Measurements from ENCODE around the gene SNW1.

Gene SNW1

GRCh38 chr14:77682158-77682553, 78.8 kb downstream of the SNW1 start:
- no peaks in the 10 kb centered on the region for H3K4me1 Mint-ChIP-seq
- peaks cover 19% of the 10 kb centered on the region for H3K36me3 Mint-ChIP-seq (ENCODE audit: insufficient read depth)
- H3K27ac Mint-ChIP-seq (ENCODE audit: low read depth), result no peak overlapping the region
- no peak overlapping the region for H3K4me3 Mint-ChIP-seq
- ATAC-seq (replicated peaks; ENCODE audit: extremely low read depth, poor library complexity, severe bottlenecking) (no peak), DNase-seq (ENCODE audit: low spot score in 2 of 2) (no peak)
- H3K27me3 Mint-ChIP-seq, result no peaks in the 10 kb centered on the region
- no peaks in the 10 kb centered on the region for H3K9me3 Mint-ChIP-seq

GRCh38 chr14:77681196-77682157, 79.5 kb downstream of the SNW1 start:
- Mint-ChIP-seq H3K27me3 (no peaks in the 10 kb centered on the region), H3K4me1 (no peaks in the 10 kb centered on the region), H3K9me3 (no peaks in the 10 kb centered on the region), H3K4me3 (no peak overlapping the region), H3K36me3 (ENCODE audit: insufficient read depth) (peaks cover 20% of the 10 kb centered on the region), H3K27ac (ENCODE audit: low read depth) (no peak overlapping the region)
- DNase-seq (ENCODE audit: low spot score in 2 of 2) (no peak), ATAC-seq (replicated peaks; ENCODE audit: extremely low read depth, poor library complexity, severe bottlenecking) (no peak)

DNA sequence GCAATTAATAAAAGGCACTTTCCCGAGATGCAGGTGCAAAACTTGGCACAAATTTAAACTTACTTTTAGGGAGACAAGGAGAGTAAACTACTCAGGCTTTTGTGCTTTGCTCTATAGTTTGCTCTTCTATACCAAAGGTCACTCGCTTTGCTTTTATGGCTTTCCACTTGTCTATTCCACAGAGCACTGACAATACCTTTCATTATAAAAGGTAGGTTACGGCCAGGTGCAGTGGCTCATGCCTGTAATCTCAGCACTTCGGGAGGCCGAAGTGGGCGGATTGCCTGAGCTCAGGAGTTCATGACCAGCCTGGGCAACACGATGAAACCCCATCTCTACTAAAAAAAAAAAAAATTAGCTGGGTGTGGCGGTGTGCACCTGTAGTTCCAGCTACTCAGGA, 86.0 kb downstream of the SNW1 start:
- H3K4me3 Mint-ChIP-seq, result no peak overlapping the region
- no peaks in the 10 kb centered on the region for H3K9me3 Mint-ChIP-seq
- peaks cover 39% of the 10 kb centered on the region for H3K36me3 Mint-ChIP-seq (ENCODE audit: insufficient read depth)
- no peak overlapping the region for H3K27ac Mint-ChIP-seq (ENCODE audit: low read depth)
- ATAC-seq (replicated peaks; ENCODE audit: extremely low read depth, poor library complexity, severe bottlenecking), result no peak
- DNase-seq (ENCODE audit: low spot score in 2 of 2), result no peak
- no peaks in the 10 kb centered on the region for H3K4me1 Mint-ChIP-seq
- no peaks in the 10 kb centered on the region for H3K27me3 Mint-ChIP-seq

- DNase-seq (ENCODE audit: low spot score in 2 of 2) (no peak), ATAC-seq (replicated peaks; ENCODE audit: extremely low read depth, poor library complexity, severe bottlenecking) (no peak)
- Mint-ChIP-seq H3K4me3 (no peak overlapping the region), H3K4me1 (no peaks in the 10 kb centered on the region), H3K36me3 (ENCODE audit: insufficient read depth) (peaks cover 32% of the 10 kb centered on the region), H3K27ac (ENCODE audit: low read depth) (no peak overlapping the region), H3K9me3 (no peaks in the 10 kb centered on the region), H3K27me3 (no peaks in the 10 kb centered on the region)
These were observed 87.8 kb downstream of the SNW1 start for GRCh38 chr14:77673193-77673592.
